ENCODE data around the gene SLC35F4. TPM values are rescaled to one million over a fixed set of nuclear protein-coding genes. Genes with fewer than 3 reads are reported as not detected.

The SLC35F4 gene
- total RNA-seq, 1 experiment from 2014 or later, result not detected

DNA sequence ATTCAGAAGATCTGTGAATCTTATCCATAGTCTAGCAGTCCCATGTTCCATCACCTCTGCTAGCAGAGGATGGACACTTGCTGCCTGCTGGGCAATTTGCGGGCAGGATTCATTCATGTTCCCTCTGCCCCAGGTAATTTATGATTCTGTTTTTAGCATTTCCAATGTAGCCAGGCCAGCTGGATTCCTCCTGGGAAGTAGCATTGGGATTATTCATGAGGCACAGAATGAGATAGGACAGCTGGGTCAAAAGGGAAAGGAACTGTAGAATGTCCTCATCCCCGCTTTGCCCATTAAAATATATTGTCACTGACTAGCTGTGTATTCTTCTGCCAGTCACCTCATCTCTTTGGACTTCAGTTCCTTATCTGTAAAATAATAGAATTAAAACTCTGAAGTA, 68.7 kb downstream of the SLC35F4 start:
- Histone ChIP-seq H3K9ac (ENCODE audit: extremely low read depth, insufficient read length, low read length) (no peak overlapping the region), H3T11ph (ENCODE audit: low read length) (no peak overlapping the region), H2BK15ac (ENCODE audit: low read depth, low read length) (no peak overlapping the region), H3K79me2 (ENCODE audit: insufficient read depth, low read length) (no peaks in the 10 kb centered on the region), H2BK5ac (ENCODE audit: insufficient read length, low read length) (no peak overlapping the region), H3K18ac (ENCODE audit: insufficient read length, low read depth, low read length) (no peak overlapping the region), H2AK5ac (ENCODE audit: insufficient read length, low read length) (no peak overlapping the region), H3K14ac (ENCODE audit: insufficient read depth, low read length) (no peak overlapping the region), H3K27me3 (ENCODE audit: insufficient read depth, low read length) (no peaks in the 10 kb centered on the region), H3K4me1 (ENCODE audit: insufficient read depth, low read length) (no peaks in the 10 kb centered on the region; the same call in 1 of the 2 replicates), H3K27ac (ENCODE audit: insufficient read length, low read depth, low read length) (no peak overlapping the region), H4K20me1 (ENCODE audit: control insufficient read depth, insufficient read depth, insufficient read length) (no peaks in the 10 kb centered on the region), H2BK20ac (ENCODE audit: low read depth, low read length, poor library complexity, severe bottlenecking) (no peak overlapping the region), H2BK120ac (ENCODE audit: low read depth, low read length, poor library complexity, severe bottlenecking) (no peak overlapping the region), H3K23me2 (ENCODE audit: insufficient read length, low read depth, low read length, poor library complexity, severe bottlenecking) (no peaks in the 10 kb centered on the region), H3K4me2 (ENCODE audit: insufficient read depth, insufficient read length, low read length) (no peak overlapping the region), H3K56ac (ENCODE audit: insufficient read length, low read depth, low read length) (no peak overlapping the region), H4K5ac (ENCODE audit: insufficient read length, low read depth, low read length) (no peak overlapping the region), H2AFZ (ENCODE audit: low read length) (no peak overlapping the region), H3K4ac (ENCODE audit: low read depth, low read length) (no peak overlapping the region), H2BK12ac (ENCODE audit: insufficient read length, low read depth, low read length) (no peak overlapping the region), H3K9me3 (ENCODE audit: control insufficient read depth, low read depth, low read length) (no peaks in the 10 kb centered on the region), H3K79me1 (ENCODE audit: insufficient read depth, low read depth, low read length, poor library complexity, severe bottlenecking) (no peaks in the 10 kb centered on the region), H4K8ac (replicated peaks; ENCODE audit: insufficient read length, low read depth, low read length) (no peak overlapping the region), H3K23ac (ENCODE audit: insufficient read length, low read depth, low read length) (no peak overlapping the region), H4K91ac (ENCODE audit: insufficient read length, low read depth, low read length) (no peak overlapping the region)
- Mint-ChIP-seq H3K4me1 (peaks cover 6 to 19% of the 10 kb centered on the region in 2 experiments), H3K4me3 (no peak overlapping the region), H3K9me3 (peaks cover 11 to 16% of the 10 kb centered on the region in 2 experiments), H3K36me3 (ENCODE audit: insufficient read depth in 1 of 3, low read depth in 3 of 3) (peaks cover 2 to 20% (median 8%) of the 10 kb centered on the region in 3 experiments; a peak in 6 of 7 replicates), H3K27me3 (ENCODE audit: low read depth) (no peaks in the 10 kb centered on the region), H3K27ac (peak overlapping the region in 1 of 3 experiments; percentile 37; a peak in 1 of 7 replicates)
- DNase-seq, result no peak
- TF ChIP-seq, protein P1, sequence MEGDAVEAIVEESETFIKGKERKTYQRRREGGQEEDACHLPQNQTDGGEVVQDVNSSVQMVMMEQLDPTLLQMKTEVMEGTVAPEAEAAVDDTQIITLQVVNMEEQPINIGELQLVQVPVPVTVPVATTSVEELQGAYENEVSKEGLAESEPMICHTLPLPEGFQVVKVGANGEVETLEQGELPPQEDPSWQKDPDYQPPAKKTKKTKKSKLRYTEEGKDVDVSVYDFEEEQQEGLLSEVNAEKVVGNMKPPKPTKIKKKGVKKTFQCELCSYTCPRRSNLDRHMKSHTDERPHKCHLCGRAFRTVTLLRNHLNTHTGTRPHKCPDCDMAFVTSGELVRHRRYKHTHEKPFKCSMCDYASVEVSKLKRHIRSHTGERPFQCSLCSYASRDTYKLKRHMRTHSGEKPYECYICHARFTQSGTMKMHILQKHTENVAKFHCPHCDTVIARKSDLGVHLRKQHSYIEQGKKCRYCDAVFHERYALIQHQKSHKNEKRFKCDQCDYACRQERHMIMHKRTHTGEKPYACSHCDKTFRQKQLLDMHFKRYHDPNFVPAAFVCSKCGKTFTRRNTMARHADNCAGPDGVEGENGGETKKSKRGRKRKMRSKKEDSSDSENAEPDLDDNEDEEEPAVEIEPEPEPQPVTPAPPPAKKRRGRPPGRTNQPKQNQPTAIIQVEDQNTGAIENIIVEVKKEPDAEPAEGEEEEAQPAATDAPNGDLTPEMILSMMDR (conservative IDR thresholded peaks at IDR 0.05), result no peak
- WGBS (ENCODE audit: extremely low coverage, insufficient read length, low lambda C conversion rate), result no CpG with 5 or more reads among the region's 2 CpGs
